Mammary microvascular endothelial cell (primary cell): Measurements from ENCODE around the gene DMRT3. TPM values are rescaled to one million over a fixed set of nuclear protein-coding genes. Genes with fewer than 3 reads are reported as not detected.

Experiments
- total RNA-seq: library from RNA; depleted of rRNA; stranded (reverse); fragments of >200 nt; gene quantifications from 2 replicates; pipeline ENCODE4 v1.2.3, GENCODE V29; 2015

Gene DMRT3, protein sequence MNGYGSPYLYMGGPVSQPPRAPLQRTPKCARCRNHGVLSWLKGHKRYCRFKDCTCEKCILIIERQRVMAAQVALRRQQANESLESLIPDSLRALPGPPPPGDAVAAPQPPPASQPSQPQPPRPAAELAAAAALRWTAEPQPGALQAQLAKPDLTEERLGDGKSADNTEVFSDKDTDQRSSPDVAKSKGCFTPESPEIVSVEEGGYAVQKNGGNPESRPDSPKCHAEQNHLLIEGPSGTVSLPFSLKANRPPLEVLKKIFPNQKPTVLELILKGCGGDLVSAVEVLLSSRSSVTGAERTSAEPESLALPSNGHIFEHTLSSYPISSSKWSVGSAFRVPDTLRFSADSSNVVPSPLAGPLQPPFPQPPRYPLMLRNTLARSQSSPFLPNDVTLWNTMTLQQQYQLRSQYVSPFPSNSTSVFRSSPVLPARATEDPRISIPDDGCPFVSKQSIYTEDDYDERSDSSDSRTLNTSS
- total RNA-seq = not detected in 2 replicates

DNA sequence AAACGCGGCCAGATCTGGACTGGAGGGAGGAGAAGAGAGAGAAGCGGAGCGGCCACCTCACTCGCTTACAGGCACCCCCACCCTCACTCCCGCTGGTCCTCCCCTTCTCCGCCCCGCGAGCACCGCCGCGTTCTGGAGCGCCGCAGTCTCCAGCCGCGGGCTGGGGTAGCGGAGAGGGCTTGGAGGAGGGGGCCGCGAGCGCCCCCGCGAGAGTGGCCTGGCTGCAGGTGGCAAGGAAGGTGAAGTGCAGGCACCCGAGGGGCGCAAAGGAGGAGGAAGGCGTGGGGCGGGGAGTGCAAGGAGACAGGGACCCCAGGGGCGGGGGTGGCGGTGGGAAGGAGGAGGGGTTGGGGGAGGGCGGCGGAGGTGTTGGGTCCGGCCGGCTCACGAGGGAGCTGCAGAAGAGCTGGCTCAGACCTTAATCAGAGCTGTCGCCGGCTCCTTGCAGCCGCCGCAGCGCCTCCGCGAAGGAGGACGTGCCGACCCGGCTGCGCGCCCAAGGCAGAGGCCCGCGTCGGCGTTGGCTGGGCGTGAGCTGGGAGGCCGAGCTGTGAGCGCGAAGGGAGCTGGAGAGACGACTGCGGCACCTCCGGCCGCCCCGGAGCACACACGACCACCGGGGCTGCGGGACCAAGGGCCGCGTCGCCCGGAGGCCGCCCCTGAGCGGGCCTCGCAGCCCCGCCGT, at the start of gene DMRT3:
Gene DMRT3 (plus strand): TSS at position 398 of the 685 bp plus-strand sequence. CDS start 347 bp downstream, outside the sequence.

Other genes with a start within 250 kb of the DMRT3 start
- not detected in 2 replicates for gene DMRT1, start 135.0 kb upstream of the DMRT3 start, total RNA-seq
- gene DMRT2, start 73.7 kb downstream of the DMRT3 start, total RNA-seq = not detected in 2 replicates